ENCODE measurements around the gene TNRC18.

TNRC18 gene

GRCh38 chr7:5429253-5429856, 5.7 kb upstream of the TNRC18 start:
- no peak for DNase-seq (ENCODE audit: low read depth in 2 of 2)

GRCh38 chr7:5428478-5429252, 5.0 kb upstream of the TNRC18 start:
- no peak for DNase-seq (ENCODE audit: low read depth in 2 of 2)

- no peak for DNase-seq (ENCODE audit: low read depth in 2 of 2)
Measured at GRCh38 chr7:5426226-5426475, 2.5 kb upstream of the TNRC18 start.

DNA sequence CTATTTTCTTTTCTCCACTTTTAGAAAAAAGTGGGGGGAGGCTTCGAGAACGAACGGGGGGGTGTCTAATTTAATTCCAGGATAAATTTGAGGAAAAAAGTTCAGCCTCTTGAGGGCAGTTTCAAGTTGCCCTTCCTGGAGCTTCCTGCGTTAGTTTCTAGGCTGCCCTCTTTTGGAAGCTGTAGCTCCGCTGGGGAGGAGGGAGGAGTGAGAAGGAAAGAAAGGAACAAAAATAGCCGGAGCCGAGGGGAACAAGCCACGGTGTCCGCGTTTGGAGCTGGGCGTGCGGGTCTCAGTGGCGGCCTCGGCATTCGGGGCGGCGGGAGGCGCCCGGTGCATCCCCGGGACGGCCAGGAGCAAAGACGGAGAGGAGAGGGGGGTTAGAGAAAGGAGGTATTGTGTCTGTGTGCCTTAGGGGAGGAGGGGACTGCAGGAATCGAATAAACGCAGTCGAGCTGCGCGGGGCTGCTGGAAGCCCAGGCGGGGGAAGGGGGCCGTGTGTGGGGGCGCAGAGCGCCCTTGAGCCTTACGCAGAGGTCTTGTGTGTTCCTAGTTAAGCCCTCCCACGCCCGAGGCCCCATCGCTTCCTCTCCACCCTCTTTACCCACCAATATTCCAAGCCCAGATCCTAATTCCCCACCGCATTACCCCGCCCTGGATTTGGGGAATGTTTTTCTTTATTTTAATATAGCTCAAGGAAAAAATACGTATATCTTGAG, 2.0 kb upstream of the TNRC18 start:
- DNase-seq (ENCODE audit: low read depth in 2 of 2) = no peak

DNA sequence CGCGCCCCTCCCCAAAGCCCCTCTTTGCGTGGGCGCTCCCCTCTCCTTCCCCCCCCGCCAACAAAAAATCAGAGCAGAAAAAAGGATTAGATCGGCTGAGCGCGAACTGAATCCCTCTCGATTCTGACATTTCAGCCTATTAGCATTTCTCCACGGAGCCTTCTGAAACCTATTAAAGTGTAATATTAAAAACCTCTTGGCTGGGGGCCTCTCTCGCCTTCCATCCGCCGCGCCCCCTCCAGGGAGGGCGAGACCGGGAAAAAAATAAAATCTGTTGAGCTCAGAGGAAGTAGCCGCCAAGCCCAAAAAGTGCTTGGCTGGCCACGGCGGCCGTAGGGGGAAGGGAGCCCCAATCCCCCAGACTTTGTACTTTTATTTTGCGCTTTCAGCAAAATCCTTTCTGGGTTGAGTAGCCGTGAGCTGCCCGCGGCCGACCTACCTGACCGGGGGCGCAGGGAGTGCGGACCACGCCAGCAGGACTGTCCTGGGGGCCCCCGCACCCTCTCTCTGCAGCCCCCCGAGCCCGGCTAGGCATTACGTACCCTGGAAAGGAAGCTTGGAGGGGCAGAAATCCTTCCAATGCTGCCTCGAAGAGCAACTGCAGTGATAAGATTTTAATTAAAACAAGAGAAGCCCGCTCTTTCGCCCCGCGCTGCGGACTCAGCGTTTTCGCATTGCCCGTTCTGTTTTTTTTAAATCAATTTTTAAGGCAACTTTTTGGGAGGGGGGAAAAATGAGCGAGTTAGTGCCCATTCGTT, 1.3 kb upstream of the TNRC18 start:
- no peak for DNase-seq (ENCODE audit: low read depth in 2 of 2)

GRCh38 chr7:5423976-5424748, 528 bp upstream of the TNRC18 start:
- DNase-seq (ENCODE audit: low read depth in 2 of 2) = no peak

DNA sequence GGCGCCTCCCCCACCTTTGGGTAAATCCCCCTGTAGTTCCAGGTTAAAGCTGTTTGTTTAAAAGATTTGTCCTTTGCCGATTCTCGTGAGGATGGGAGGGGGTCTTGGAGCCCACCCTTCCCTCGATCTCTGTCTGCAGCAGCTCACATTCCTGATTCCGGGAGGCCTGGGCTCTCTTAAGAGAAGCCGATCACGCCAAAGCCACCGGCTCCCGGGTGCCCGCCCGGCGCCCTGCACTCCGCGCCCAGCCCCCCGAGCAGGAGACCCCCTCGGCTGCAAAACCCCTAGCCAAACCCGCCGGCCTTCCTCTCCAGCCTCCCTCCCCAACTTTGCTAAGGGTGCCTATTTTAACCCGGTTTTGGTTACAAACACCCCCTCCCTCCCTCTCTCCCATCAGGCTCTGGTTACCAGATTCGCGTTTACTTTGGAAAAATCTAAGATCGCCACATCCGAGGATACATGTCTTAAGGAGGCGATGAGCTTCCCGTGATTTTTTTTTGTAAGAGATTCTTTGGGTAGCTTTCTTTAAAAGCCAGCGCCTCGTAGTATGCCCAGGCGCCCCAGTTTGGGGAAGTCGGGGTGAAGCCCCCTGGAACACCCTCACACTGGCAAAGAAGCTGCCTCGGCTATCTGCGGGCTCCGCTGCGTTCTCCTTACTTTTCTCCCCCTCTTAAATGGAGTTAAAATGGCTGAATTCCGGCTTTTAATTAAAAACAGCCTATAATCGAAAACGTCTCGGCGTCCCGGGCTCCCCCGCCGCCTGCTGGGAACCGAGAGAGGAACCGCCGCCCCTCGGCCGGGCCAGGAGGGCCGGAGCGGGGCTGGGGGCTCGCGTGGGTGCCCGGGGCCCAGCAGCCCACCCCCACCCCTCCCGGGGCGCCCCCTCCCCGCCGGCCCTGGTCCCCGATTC, 983 bp downstream of the TNRC18 start:
- DNase-seq (ENCODE audit: low read depth in 2 of 2) = no peak

DNA sequence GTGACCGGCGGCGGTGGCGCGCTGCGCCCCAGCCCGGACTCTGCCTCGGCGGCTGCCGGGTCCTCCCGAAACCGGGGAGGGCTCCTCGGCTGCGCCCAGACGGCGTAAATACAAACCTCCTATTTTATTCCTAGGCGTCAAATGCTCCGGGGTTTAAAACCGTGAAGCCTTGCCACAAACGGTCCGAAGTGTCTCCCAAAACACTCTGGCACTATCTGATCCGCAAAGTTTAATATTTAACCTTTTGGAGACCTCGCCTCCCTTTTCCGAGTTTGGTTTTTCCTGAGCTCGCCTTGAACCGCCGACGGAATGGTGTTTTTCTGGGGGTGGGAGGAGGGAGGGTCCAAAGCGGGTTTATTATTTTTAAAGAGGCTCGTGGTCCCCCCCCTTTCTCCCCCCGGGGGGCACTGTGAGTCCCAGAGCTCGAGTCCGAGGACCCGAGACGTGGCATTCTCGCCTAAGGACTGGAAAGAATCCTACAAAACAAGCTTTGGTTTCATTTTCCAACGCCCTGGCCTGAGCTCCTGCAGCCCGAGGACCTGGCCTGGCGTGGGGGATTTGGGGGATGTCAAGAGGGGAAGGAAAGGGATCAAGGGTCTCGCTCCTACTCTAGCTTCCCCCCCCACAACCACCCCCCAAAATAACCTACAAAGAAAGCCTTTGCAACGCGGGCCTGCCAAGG, 1.8 kb downstream of the TNRC18 start:
- DNase-seq (ENCODE audit: low read depth in 2 of 2) = no peak

DNA sequence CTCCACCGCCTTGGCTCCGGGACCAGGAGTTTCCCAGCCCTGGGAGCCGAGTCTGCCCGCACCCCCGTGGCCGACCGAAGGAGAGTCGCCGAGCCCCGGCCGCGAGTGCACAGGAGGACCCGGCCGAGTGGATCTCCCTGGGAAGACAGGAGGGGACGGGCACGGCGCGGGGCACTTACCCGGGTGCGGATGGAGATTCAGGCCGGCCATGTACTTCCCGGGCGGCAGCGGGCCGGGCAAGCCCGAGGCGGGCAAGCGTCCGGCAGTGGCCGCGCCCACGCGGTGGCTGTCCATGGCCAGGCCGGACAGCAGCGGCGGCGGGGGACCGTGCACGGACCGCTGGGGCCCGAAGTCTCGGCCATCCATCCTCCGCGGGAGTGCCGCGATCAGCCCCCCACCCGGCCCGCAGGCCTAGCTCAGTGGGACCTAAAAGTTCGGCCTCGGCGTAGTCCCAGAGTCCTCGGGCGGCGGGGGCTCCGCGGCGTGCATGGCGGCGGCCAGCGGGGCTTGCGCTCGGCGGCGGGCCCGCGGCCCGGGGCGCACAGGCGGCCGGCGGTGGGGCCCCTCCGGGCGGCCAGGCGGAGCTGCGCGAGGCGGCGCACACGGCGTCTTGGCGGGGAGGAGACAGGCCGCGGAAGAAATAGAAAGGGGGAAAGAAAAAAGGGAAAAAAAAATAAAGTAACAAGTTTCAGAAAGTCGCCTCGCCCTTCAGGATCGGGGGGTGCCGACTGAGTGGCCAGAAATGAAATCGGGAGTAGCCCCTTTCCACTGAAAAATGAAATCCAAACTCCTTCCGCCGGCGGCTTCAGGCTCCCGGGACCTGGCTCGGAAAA, 2.5 kb downstream of the TNRC18 start:
- DNase-seq (ENCODE audit: low read depth in 2 of 2) = no peak

DNA sequence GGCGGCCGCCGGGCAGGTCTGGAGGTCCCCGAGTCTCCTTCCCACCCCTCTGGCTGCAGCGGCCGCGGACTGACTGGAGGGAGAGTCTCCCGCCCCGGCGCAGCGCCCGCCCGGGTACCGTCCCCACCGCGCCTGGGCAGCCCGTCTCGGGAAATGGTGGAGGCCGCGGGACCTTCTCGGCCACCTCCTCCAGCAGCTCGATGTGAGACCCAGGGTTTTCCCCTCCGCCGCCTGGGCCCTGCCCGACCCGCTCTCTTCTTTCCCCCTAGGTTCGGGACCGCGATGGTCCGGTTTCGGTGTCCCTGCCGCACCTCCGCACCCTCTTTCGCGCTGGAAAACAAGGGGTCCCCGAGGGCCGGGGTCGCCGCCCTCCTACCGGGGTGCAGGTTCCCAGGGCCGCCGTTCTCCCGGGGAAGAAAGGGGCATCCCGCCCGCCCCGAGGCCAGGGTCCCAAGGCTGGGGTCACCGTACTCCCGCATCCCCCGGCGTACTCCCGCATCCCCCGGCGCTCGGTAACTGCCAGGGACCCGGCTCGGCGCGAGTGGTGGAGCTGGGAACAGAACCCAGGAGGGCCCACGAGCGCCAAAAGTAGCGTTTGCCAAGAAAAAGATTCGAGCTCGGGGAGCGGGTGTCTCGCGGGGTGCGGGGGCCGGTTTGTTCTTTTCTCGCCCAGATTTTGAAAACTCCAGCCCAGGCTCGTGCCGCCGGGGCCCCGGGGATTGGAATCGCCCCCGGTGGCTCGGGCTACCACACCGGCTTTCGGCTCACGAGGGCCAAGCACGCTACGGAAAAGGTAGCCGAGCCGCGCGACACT, 3.4 kb downstream of the TNRC18 start:
- DNase-seq (ENCODE audit: low read depth in 2 of 2) = no peak

- no peak for DNase-seq (ENCODE audit: low read depth in 2 of 2)
Measured at GRCh38 chr7:5419539-5420066, 4.0 kb downstream of the TNRC18 start.

- no peak for DNase-seq (ENCODE audit: low read depth in 2 of 2)
Measured at GRCh38 chr7:5418285-5418582, 5.4 kb downstream of the TNRC18 start.

GRCh38 chr7:5417106-5418071, 6.2 kb downstream of the TNRC18 start:
- no peak for DNase-seq (ENCODE audit: low read depth in 2 of 2)

GRCh38 chr7:5414916-5415315, 8.7 kb downstream of the TNRC18 start:
- DNase-seq (ENCODE audit: low read depth in 2 of 2) = no peak

DNA sequence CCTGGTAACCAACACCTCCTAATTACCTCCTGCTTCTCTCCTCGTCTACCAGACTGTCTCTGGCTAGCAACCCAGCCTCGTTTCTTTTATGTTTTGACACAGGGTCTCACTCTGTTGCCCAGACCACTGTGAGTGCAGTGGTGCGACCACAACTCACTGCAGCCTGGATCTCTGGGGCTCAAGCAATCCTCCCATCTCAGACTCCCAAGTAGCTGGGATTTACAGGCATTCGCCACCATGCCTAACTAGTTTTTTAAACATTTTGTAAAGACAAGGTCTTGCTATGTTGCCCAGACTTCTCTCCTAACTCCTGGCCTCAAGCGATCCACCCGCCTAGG, 10.2 kb downstream of the TNRC18 start:
- DNase-seq (ENCODE audit: low read depth in 2 of 2) = no peak

DNA sequence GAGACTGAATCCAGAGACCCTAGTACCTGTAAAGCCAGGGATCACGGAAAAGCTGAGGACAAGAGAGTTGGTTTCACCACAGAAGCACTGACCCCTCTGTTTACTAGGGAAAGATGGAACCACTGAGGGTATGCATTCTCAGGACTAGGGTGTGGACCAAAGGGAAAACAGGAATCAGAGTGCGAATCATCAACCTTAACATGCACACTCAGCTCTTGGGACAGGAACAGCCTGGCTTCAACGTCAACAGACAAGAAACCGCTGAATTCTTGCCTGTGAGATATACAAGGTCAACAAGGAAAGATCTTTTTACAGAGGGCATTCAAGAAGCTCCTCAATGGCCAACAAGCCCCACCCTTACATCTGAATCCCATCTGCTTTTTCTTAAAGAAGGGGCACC, 14.9 kb downstream of the TNRC18 start:
- no peak for DNase-seq (ENCODE audit: low read depth in 2 of 2)
